H1 (cell line): ENCODE results near the gene PTPRD. TPM values are rescaled to one million over a fixed set of nuclear protein-coding genes. Genes with fewer than 3 reads are reported as not detected.

ENCODE experiments used
- CTCF ChIA-PET: fragments of 300-600 bp; sonication (Branson Sonifier 250); formaldehyde crosslinking; loops from one replicate; lab custom pipeline; 2021; ENCODE audit not compliant: partially characterized antibody; lab: Charles Lee
- POLR2A ChIA-PET: fragments of 300-600 bp; sonication (Branson Sonifier 250); formaldehyde crosslinking; loops from one replicate; lab custom pipeline; 2021; ENCODE audit warnings: inconsistent platforms; ENCODE audit not compliant: partially characterized antibody; lab: Charles Lee
- DNase-seq, 2 experiments: peaks; one replicate each; pipeline versions ENCODE4 v3.0.0 to v3.0.0-alpha.2; 2010 to 2022; ENCODE audit warnings: low spot score in 2 of 2, low read depth in 1 of 2, mixed read lengths in 1 of 2
- FAIRE-seq: peaks from 2 replicates; lab custom pipeline; 2011; peaks lifted over from hg19 to GRCh38; lab: Jason Lieb, UNC
- H2AFZ ChIP-seq: 2 replicates; pipeline ENCODE4 v1.8.1; 2012; ENCODE audit warnings: low read length, inconsistent platforms
- H2AK5ac ChIP-seq: 2 replicates; pipeline ENCODE4 v1.6.1; 2013; ENCODE audit warnings: low read depth, low read length
- H2BK120ac ChIP-seq: replicated peaks from 2 replicates; pipeline ENCODE3; 2013; ENCODE audit warnings: low read depth, low read length, inconsistent platforms
- H2BK12ac ChIP-seq: 2 replicates; pipeline ENCODE4 v1.6.1; 2013; ENCODE audit warnings: low read depth, low read length
- H2BK15ac ChIP-seq: 2 replicates; pipeline ENCODE4 v1.6.1; 2013; ENCODE audit warnings: low read length
- H2BK20ac ChIP-seq: 2 replicates; pipeline ENCODE4 v1.6.1; 2013; ENCODE audit warnings: low read length
- H2BK5ac ChIP-seq: 2 replicates; pipeline ENCODE4 v1.6.1; 2013; ENCODE audit warnings: low read depth, low read length
- H3K14ac ChIP-seq: 2 replicates; pipeline ENCODE4 v1.6.1; 2013; ENCODE audit warnings: inconsistent platforms; ENCODE audit not compliant: insufficient read length
- H3K18ac ChIP-seq: 2 replicates; pipeline ENCODE4 v1.6.1; 2013; ENCODE audit warnings: low read length; ENCODE audit errors: extremely low read depth
- H3K23ac ChIP-seq: 2 replicates; pipeline ENCODE4 v1.6.1; 2013; ENCODE audit warnings: inconsistent platforms; ENCODE audit not compliant: insufficient read length
- H3K23me2 ChIP-seq: 2 replicates; pipeline ENCODE4 v1.6.1; 2013; ENCODE audit warnings: low read depth, low read length
- H3K27ac ChIP-seq: 2 replicates; pipeline ENCODE4 v1.6.1; 2011; ENCODE audit warnings: low read depth, low read length, inconsistent platforms
- H3K27me3 ChIP-seq, 4 experiments: replicated peaks in 1 of 4; 1 replicate in 1 of 4; 2 replicates in 3 of 4; pipeline versions ENCODE4 v1.6.1 to v1.8.1; 2011 to 2013; ENCODE audit warnings: low read length in 3 of 4, mild to moderate bottlenecking in 3 of 4, inconsistent platforms in 2 of 4, mixed read lengths in 2 of 4, moderate library complexity in 1 of 4; ENCODE audit not compliant: control insufficient read depth in 3 of 4, insufficient read depth in 3 of 4; ENCODE audit errors: extremely low read depth in 1 of 4
- H3K36me3 ChIP-seq, 4 experiments: 2 replicates each; pipeline versions ENCODE4 v1.6.1 to v1.8.1; 2011 to 2013; ENCODE audit warnings: mild to moderate bottlenecking in 4 of 4, low read length in 3 of 4, moderate library complexity in 2 of 4, control low read depth in 1 of 4, inconsistent platforms in 1 of 4; ENCODE audit not compliant: insufficient read depth in 4 of 4, control insufficient read depth in 2 of 4
- H3K4ac ChIP-seq: replicated peaks from 2 replicates; pipeline ENCODE3; 2013; ENCODE audit warnings: low read length, low read depth, mixed read lengths, inconsistent platforms; ENCODE audit not compliant: insufficient read length
- H3K4me1 ChIP-seq, 4 experiments: replicated peaks in 1 of 4; 1 replicate in 1 of 4; 2 replicates in 3 of 4; pipeline versions ENCODE4 v1.6.1 to v1.8.1; 2011 to 2013; ENCODE audit warnings: low read length in 3 of 4, inconsistent platforms in 2 of 4, mixed read lengths in 1 of 4; ENCODE audit not compliant: insufficient read depth in 4 of 4, control insufficient read depth in 3 of 4
- H3K4me2 ChIP-seq, 2 experiments: 2 replicates each; pipeline versions ENCODE4 v1.6.1 to v1.8.1; 2011 to 2013; ENCODE audit warnings: low read depth in 2 of 2, low read length in 2 of 2, control low read depth in 1 of 2, inconsistent platforms in 1 of 2, mild to moderate bottlenecking in 1 of 2; ENCODE audit not compliant: insufficient read depth in 1 of 2
- H3K4me3 ChIP-seq, 4 experiments: fragments of 200-600, 300-600 bp in 1 of 4; sonication (generic), shearing (Covaris generic), sonication (Bioruptor Twin) in 1 of 4; 2 replicates each; pipeline versions ENCODE4 v1.5.1 to v1.8.1; 2011 to 2016; ENCODE audit warnings: low read length in 4 of 4, low read depth in 3 of 4, control low read depth in 2 of 4, inconsistent platforms in 2 of 4, mild to moderate bottlenecking in 2 of 4, mixed read lengths in 1 of 4, moderate library complexity in 1 of 4; ENCODE audit not compliant: insufficient read depth in 2 of 4; ENCODE audit errors: extremely low read depth in 1 of 4
- H3K56ac ChIP-seq: replicated peaks from 2 replicates; pipeline ENCODE3; 2013; ENCODE audit warnings: low read depth, mild to moderate bottlenecking, mixed read lengths, low read length, inconsistent platforms; ENCODE audit not compliant: insufficient read length
- H3K79me1 ChIP-seq: 2 replicates; pipeline ENCODE4 v1.6.1; 2013; ENCODE audit warnings: low read depth, low read length, control low read depth
- H3K79me2 ChIP-seq, 2 experiments: 2 replicates each; pipeline versions ENCODE4 v1.6.1 to v1.8.1; 2012 to 2013; ENCODE audit warnings: low read length in 2 of 2, mild to moderate bottlenecking in 2 of 2, inconsistent platforms in 1 of 2; ENCODE audit not compliant: insufficient read depth in 2 of 2, control insufficient read depth in 1 of 2
- H3K9ac ChIP-seq, 4 experiments: replicated peaks in 1 of 4; 1 replicate in 1 of 4; 2 replicates in 3 of 4; pipeline versions ENCODE4 v1.6.1 to v1.8.1; 2011 to 2013; ENCODE audit warnings: low read depth in 3 of 4, low read length in 3 of 4, control low read depth in 2 of 4, mild to moderate bottlenecking in 2 of 4, moderate library complexity in 2 of 4, inconsistent platforms in 1 of 4; ENCODE audit errors: extremely low read depth in 1 of 4
- H3K9me3 ChIP-seq, 2 experiments: 2 replicates each; pipeline versions ENCODE4 v1.6.1 to v1.8.1; 2012 to 2013; ENCODE audit warnings: mild to moderate bottlenecking in 2 of 2, moderate library complexity in 2 of 2, control low read depth in 1 of 2, inconsistent platforms in 1 of 2, low read depth in 1 of 2, low read length in 1 of 2, mixed read lengths in 1 of 2; ENCODE audit not compliant: insufficient read depth in 2 of 2
- H4K20me1 ChIP-seq, 2 experiments: replicated peaks in 1 of 2; 2 replicates each; pipeline versions ENCODE3 to v1.8.1; 2011 to 2013; ENCODE audit warnings: inconsistent platforms in 2 of 2, low read length in 2 of 2, mild to moderate bottlenecking in 1 of 2; ENCODE audit not compliant: insufficient read depth in 2 of 2, control insufficient read depth in 1 of 2
- H4K5ac ChIP-seq: 2 replicates; pipeline ENCODE4 v1.6.1; 2013; ENCODE audit warnings: low read length, low read depth, mixed read lengths, inconsistent platforms; ENCODE audit not compliant: insufficient read length
- H4K8ac ChIP-seq: 2 replicates; pipeline ENCODE4 v1.8.0; 2013; ENCODE audit warnings: mild to moderate bottlenecking, moderate library complexity, low read length, inconsistent platforms; ENCODE audit not compliant: insufficient read depth; ENCODE audit errors: extremely low read depth
- H4K91ac ChIP-seq: replicated peaks from 2 replicates; pipeline ENCODE3; 2013; ENCODE audit warnings: low read length, mixed read lengths, inconsistent platforms; ENCODE audit not compliant: insufficient read length
- EGR1 ChIP-seq: IDR thresholded peaks from 2 replicates; pipeline ENCODE4 v1.6.1; 2011; ENCODE audit warnings: low read depth, low read length, borderline replicate concordance
- EZH2 ChIP-seq: fragments of 200-600 bp; sonication (generic); IDR thresholded peaks from 2 replicates; pipeline ENCODE4 v1.7.1; 2012; ENCODE audit warnings: low read depth, mild to moderate bottlenecking, moderate library complexity, low read length, inconsistent platforms; ENCODE audit not compliant: severe bottlenecking
- KDM1A ChIP-seq: fragments of 200-600, 300-600 bp; sonication (generic); IDR thresholded peaks from 2 replicates; pipeline ENCODE4 v1.7.1; 2016; ENCODE audit warnings: mild to moderate bottlenecking, low read length, borderline replicate concordance
- MAX ChIP-seq: IDR thresholded peaks from 2 replicates; pipeline ENCODE4 v1.6.1; 2012; ENCODE audit warnings: inconsistent platforms
- NANOG ChIP-seq: IDR thresholded peaks from 2 replicates; pipeline ENCODE4 v1.6.1; 2011; ENCODE audit warnings: low read length, low read depth, mild to moderate bottlenecking, inconsistent platforms; ENCODE audit not compliant: insufficient read depth, poor library complexity, severe bottlenecking
- RXRA ChIP-seq: IDR thresholded peaks from 2 replicates; pipeline ENCODE4 v1.6.1; 2011; ENCODE audit warnings: low read depth, mild to moderate bottlenecking, low read length, moderate library complexity; ENCODE audit not compliant: insufficient read depth
- SIN3A ChIP-seq, 2 experiments: IDR thresholded peaks in 1 of 2; conservative IDR thresholded peaks in 1 of 2; 2 replicates each; pipeline ENCODE4 v1.6.1; 2011 to 2012; ENCODE audit warnings: low read length in 2 of 2, improper control_type of control experiment in 1 of 2, low read depth in 1 of 2, mild to moderate bottlenecking in 1 of 2
- SRF ChIP-seq: IDR thresholded peaks from 2 replicates; pipeline ENCODE4 v1.6.1; 2011; ENCODE audit warnings: mild to moderate bottlenecking, low read depth, low read length, moderate library complexity
- SUZ12 ChIP-seq: fragments of 200-600 bp; sonication (generic); IDR thresholded peaks from 2 replicates; pipeline ENCODE4 v1.6.1; 2012; ENCODE audit warnings: mild to moderate bottlenecking, inconsistent platforms, low read length, moderate library complexity, mixed read lengths
- TCF12 ChIP-seq: IDR thresholded peaks from 2 replicates; pipeline ENCODE4 v1.6.1; 2011; ENCODE audit warnings: low read depth, mild to moderate bottlenecking, low read length
- USF2 ChIP-seq: IDR thresholded peaks from 2 replicates; pipeline ENCODE4 v1.6.1; 2011; ENCODE audit warnings: low read length, improper control_type of control experiment
- YY1 ChIP-seq: IDR thresholded peaks from 2 replicates; pipeline ENCODE4 v1.6.1; 2011; ENCODE audit warnings: low read depth, mild to moderate bottlenecking, low read length
- WGBS, 2 experiments: shearing (Covaris generic) in 1 of 2; methylation state at CpG; one replicate each; pipeline versions ENCODE4 v1.1.6 to v1.1.7; 2013 to 2015; ENCODE audit warnings: low lambda C conversion rate in 2 of 2, mixed read lengths in 2 of 2, inconsistent platforms in 1 of 2, low coverage in 1 of 2, missing lambda C conversion rate in 1 of 2; ENCODE audit not compliant: insufficient replicate concordance in 2 of 2, insufficient coverage in 1 of 2, insufficient read length in 1 of 2; ENCODE audit errors: extremely low coverage in 1 of 2, missing lambda C conversion rate in 1 of 2; 5-methylcytosine and 5-hydroxymethylcytosine counted together
- polyA plus RNA-seq, 7 experiments: library from polyadenylated mRNA; depleted of rRNA in 3 of 7; stranded (reverse) in 5 of 7; unstranded in 2 of 7; fragments of >200 nt in 5 of 7; fragments of 200-250 nt in 2 of 7; gene quantifications; 1 replicate in 5 of 7; 2 replicates in 1 of 7; 4 replicates in 1 of 7; pipeline versions ENCODE4 v1.2.1 to v1.2.3, GENCODE V29; 2011 to 2013; ENCODE audit warnings: missing spikeins in 2 of 7, mixed read lengths in 2 of 7
- total RNA-seq: library from RNA; stranded (reverse); fragmentation: NEBNext Ultra II Directional; extraction: Animal tissue kit (Norgen Biotek cat#: 25700); gene quantifications from 2 replicates; pipeline ENCODE4 v1.2.1, GENCODE V29; 2021

The PTPRD gene
- total and polyA plus RNA-seq, 2 of the 8 experiments (the other 6 are each of a cell fraction or from before 2014, with no cell fraction given): 17.2 to 77.0 TPM

DNA sequence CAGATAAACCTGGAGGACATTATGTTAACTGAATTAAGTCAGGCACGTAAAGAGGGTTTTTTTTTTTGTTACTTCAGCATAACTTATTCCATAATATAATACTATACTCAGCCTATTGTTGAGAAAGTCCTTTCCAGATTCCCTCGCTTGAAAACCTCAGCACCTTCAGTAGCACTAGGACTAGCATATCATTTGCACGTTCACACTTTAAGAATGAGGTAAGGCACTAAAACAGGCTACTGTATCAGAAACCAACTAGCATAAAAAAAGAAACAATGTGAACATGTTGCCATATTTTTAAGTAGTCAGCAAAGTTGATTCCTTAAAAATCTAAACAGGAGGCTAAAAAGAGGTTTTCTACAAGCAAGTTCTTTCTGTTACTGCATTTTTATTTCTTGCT, 504.0 kb downstream of the PTPRD start:
- Histone ChIP-seq H3K4ac (no peak overlapping the region), H3K79me1 (no peaks in the 10 kb centered on the region), H3K9me3 (no peaks in the 10 kb centered on the region), H3K79me2 (no peaks in the 10 kb centered on the region), H3K4me1 (no peaks in the 10 kb centered on the region), H4K20me1 (no peaks in the 10 kb centered on the region), H3K23me2 (no peaks in the 10 kb centered on the region), H2BK120ac (no peak overlapping the region), H4K8ac (no peak overlapping the region), H3K23ac (no peak overlapping the region), H2BK5ac (no peak overlapping the region), H3K4me2 (no peak overlapping the region), H3K27me3 (no peaks in the 10 kb centered on the region), H2AK5ac (no peak overlapping the region), H2BK15ac (no peak overlapping the region), H4K91ac (no peak overlapping the region), H2BK12ac (no peak overlapping the region), H3K56ac (no peak overlapping the region), H4K5ac (no peak overlapping the region), H3K14ac (no peak overlapping the region), H3K4me3 (no peak overlapping the region), H3K36me3 (no peaks in the 10 kb centered on the region), H3K18ac (no peak overlapping the region), H3K9ac (no peak overlapping the region), H3K27ac (no peak overlapping the region), H2BK20ac (no peak overlapping the region), H2AFZ (no peak overlapping the region)
- no peak for TF ChIP-seq EZH2
- TF ChIP-seq NANOG: no peak
- TF ChIP-seq SRF: no peak
- no peak for TF ChIP-seq SUZ12
- TF ChIP-seq SIN3A (conservative IDR thresholded peaks at IDR 0.05 in 1 of 2, IDR thresholded peaks at IDR 0.05 in 1 of 2; ENCODE audit: low read depth in 1 of 2, low read length in 2 of 2): no peak
- no peak for TF ChIP-seq KDM1A
- no peak for TF ChIP-seq TCF12
- no peak for TF ChIP-seq YY1
- TF ChIP-seq MAX: no peak
- TF ChIP-seq USF2: no peak
- no peak for TF ChIP-seq EGR1
- no peak for TF ChIP-seq RXRA
- POLR2A ChIA-PET: no interaction called here
- 93% methylated on average over 3 of the region's 3 CpGs; no CpG with 5 or more reads in 1 of the 2 experiments for WGBS, 2 experiments
- FAIRE-seq (no peak), DNase-seq (no peak)
- CTCF ChIA-PET: no interaction called here
